Sigmoid colon (tissue), 4 donors: ENCODE measurements around the gene ERBB2.

Experiments
- EP300 ChIP-seq, 4 donors: sonication (generic); formaldehyde crosslinking; IDR thresholded peaks; one replicate each; pipeline ENCODE4 v1.6.1; 2017; ENCODE audit warnings: antibody characterized with exemption in 4 of 4
- POLR2A ChIP-seq, 2 donors: fragments of 450-650 bp; IDR thresholded peaks; one replicate each; pipeline ENCODE4 v1.6.1; 2016; ENCODE audit warnings: antibody characterized with exemption in 2 of 2, mild to moderate bottlenecking in 2 of 2, moderate library complexity in 2 of 2
- POLR2AphosphoS5 ChIP-seq, 4 donors: sonication (generic); formaldehyde crosslinking; IDR thresholded peaks; one replicate each; pipeline ENCODE4 v1.6.1; 2017; ENCODE audit warnings: antibody characterized with exemption in 4 of 4
- TF ChIP-seq, protein P1 (sequence below), 4 experiments: fragments of 450-650 bp in 3 of 4; fragments of 200-600 bp in 1 of 4; IDR thresholded peaks; one replicate each; pipeline ENCODE4 v1.5.1; 2016 to 2019; ENCODE audit warnings: antibody characterized with exemption in 4 of 4, mild to moderate bottlenecking in 3 of 4, moderate library complexity in 2 of 4

DNA sequence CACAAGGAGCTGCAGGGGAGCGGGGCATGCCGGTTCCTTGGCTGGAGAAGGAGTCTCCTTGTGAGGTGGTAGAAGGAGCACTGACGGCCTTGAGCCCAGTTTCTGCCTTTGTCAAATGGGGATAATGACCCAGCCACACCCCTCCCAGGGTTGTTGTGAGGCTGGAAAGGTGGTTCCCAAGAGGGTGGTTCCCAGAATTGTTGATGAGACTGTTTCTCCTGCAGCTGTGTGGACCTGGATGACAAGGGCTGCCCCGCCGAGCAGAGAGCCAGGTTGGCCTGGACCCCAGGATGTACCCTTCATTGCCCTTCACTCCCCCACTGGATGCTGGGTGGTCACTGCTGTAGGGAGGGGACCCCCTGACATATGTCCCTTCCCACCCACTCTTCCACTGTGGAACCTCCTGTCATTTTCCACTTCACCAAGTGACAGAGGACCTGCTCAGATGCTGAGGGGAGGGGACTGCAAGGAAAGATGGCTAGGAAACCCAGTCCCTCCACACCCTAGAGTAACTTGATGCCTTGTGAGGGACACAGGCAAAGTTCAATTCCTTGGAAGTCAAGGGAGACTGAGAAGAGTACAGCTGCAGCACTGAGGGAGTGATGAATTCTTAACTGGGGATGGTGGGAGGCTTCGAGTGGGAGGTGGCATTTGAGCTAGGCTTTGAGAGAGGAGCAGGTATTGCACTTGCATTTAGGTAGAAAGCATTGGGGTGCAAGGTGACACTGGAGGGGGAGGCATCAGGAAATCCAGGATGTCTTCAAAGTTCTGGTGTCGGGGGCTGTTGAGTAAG is 19.9 kb downstream of the ERBB2 start:
- TF ChIP-seq, protein P1, sequence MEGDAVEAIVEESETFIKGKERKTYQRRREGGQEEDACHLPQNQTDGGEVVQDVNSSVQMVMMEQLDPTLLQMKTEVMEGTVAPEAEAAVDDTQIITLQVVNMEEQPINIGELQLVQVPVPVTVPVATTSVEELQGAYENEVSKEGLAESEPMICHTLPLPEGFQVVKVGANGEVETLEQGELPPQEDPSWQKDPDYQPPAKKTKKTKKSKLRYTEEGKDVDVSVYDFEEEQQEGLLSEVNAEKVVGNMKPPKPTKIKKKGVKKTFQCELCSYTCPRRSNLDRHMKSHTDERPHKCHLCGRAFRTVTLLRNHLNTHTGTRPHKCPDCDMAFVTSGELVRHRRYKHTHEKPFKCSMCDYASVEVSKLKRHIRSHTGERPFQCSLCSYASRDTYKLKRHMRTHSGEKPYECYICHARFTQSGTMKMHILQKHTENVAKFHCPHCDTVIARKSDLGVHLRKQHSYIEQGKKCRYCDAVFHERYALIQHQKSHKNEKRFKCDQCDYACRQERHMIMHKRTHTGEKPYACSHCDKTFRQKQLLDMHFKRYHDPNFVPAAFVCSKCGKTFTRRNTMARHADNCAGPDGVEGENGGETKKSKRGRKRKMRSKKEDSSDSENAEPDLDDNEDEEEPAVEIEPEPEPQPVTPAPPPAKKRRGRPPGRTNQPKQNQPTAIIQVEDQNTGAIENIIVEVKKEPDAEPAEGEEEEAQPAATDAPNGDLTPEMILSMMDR (IDR thresholded peaks at IDR 0.05) = no peak
- TF ChIP-seq POLR2A (IDR thresholded peaks at IDR 0.05) (no peak), EP300 (IDR thresholded peaks at IDR 0.05) (no peak), POLR2AphosphoS5 (IDR thresholded peaks at IDR 0.05) (no peak)
